Dendritic cell treated with granulocyte-macrophage colony-stimulating factor and Interleukin-4, amounts not matched to agents 40 ng/mL and 50 ng/mL, for 4 days (primary cell): ENCODE results near the gene MICU1.

Experiments used
- H3K27ac Mint-ChIP-seq: one replicate; pipeline ENCODE4 v1.8.0; 2022; ENCODE audit warnings: mild to moderate bottlenecking, mixed read lengths
- H3K27me3 Mint-ChIP-seq: one replicate; pipeline ENCODE4 v1.8.0; 2022; ENCODE audit warnings: mild to moderate bottlenecking, mixed read lengths
- H3K36me3 Mint-ChIP-seq: one replicate; pipeline ENCODE4 v1.8.0; 2022; ENCODE audit warnings: low read depth, mixed read lengths
- H3K4me1 Mint-ChIP-seq: one replicate; pipeline ENCODE4 v1.8.0; 2022; ENCODE audit warnings: low read depth, mixed read lengths
- H3K4me3 Mint-ChIP-seq: one replicate; pipeline ENCODE4 v1.8.0; 2022; ENCODE audit warnings: mild to moderate bottlenecking, moderate library complexity, mixed read lengths
- H3K9me3 Mint-ChIP-seq: one replicate; pipeline ENCODE4 v1.8.0; 2022; ENCODE audit warnings: mixed read lengths
- intact Hi-C: fragments of 100-400 bp; cut with micrococcal nuclease; formaldehyde crosslinking; loops from one replicate; pipeline ENCODE4 v1.15.0; 2022

MICU1 gene

DNA sequence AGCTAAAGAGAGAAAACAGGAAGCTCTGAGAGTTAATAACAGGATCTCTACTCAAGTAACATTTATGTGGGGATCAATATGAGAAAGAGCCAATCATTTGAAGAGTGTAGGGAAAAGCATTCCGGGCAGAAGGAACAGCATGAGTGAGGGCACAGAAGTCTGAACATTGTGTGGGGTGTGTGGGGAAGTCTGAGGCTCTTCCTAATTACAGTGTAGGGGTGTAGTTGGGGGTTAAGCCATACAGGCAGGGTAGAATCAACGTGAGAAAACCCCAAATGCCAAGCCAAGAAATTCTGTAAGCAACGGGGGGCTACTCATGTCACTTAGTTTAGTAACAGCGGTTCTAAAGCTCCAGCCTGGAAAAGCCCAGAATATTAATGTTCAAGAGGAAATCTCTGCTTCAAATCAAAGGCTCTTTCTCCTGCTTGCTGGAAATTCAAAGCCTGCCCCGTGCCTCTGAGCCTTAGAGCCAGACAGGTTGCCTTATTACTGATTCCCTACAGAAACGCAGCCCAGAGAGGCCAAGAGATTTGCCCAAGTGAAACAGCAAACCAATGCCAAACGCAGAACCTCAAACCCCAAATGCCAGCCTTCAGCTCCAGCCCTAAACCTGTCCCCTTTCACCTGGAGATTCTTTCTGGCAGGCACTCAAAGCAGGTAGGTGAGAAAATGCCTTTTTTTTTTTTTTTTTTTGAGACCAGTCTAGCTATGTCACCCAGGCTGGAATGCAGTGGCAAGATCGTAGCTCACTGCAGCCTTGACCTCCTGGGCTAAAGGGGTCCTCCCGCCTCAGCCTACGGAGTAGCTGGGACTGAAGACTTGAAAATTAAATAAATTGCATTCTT is 307.2 kb downstream of the MICU1 start:
- Mint-ChIP-seq H3K36me3 (no peaks in the 10 kb centered on the region), H3K9me3 (no peaks in the 10 kb centered on the region), H3K4me3 (peak overlapping the region; percentile 65), H3K4me1 (peaks cover 79% of the 10 kb centered on the region), H3K27me3 (peaks cover 5% of the 10 kb centered on the region), H3K27ac (peak overlapping the region; percentile 80)
- intact Hi-C loops: loop anchor here (1.0 kb wide), 1 partner anchor 8 kb away; no protein-coding TSS in a partner anchor
